T-helper 2 cell (primary cell): ENCODE data around the gene NGDN.

Experiments
- DNase-seq, 5 experiments: peaks; one replicate each; pipeline versions ENCODE4 v3.0.0 to v3.0.0-alpha.2; 2012 to 2022

The NGDN gene

GRCh38 chr14:23523229-23524016, 53.9 kb downstream of the NGDN start:
- no peak for DNase-seq

- DNase-seq, result no peak
These were observed 55.5 kb downstream of the NGDN start for GRCh38 chr14:23524954-23525353.

- DNase-seq, result no peak
These were observed 56.1 kb downstream of the NGDN start for GRCh38 chr14:23525611-23526010.
